ENCODE data around the gene PSME3IP1. TPM values are rescaled to one million over a fixed set of nuclear protein-coding genes. Genes with fewer than 3 reads are reported as not detected.
"Not testable (repeated sequence)": the region's sequence is repeated elsewhere in the genome, so short reads cannot be mapped to it uniquely, and the experiment has no call there.

The PSME3IP1 gene
- polyA plus RNA-seq, 3 donors = 75.4 to 133 (median 78.6) TPM

DNA sequence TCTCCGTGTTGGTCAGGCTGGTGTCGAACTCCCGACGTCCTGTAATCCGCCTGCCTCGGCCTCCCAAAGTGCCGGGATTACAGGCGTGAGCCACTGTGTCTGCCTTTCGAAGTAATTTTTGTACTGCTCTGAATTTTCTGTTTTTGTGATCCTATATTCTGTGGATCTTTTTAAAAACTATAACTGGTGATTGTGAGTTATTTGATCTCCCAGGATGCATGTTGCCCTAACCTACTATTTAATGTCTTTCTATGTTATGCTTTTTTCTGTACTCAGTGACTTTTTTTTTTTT lies 2.8 kb upstream of the PSME3IP1 start:
- Histone ChIP-seq H3K27me3 (ENCODE audit: control insufficient read depth in 2 of 2, insufficient read depth in 2 of 2, low read length in 2 of 2) (no peaks in the 10 kb centered on the region), H3K79me2 (ENCODE audit: insufficient read depth, low read length) (peaks cover 98% of the 10 kb centered on the region), H3K9ac (ENCODE audit: insufficient read depth, low read length, poor library complexity, severe bottlenecking) (no peak overlapping the region), H3K9me3 (replicated peaks in 1 of 2; ENCODE audit: control insufficient read depth in 1 of 2, insufficient read depth in 1 of 2, low read length in 2 of 2) (no peaks in the 10 kb centered on the region), H2AFZ (ENCODE audit: insufficient read depth, low read depth, low read length, poor library complexity, severe bottlenecking) (no peak overlapping the region), H3K4me2 (replicated peaks; ENCODE audit: extremely low read depth, low read length, poor library complexity, severe bottlenecking) (no peak overlapping the region), H3K4me3 (replicated peaks in 1 of 3; ENCODE audit: low read depth in 2 of 3, low read length in 3 of 3) (no peak overlapping the region), H3K27ac (ENCODE audit: low read depth in 1 of 2, low read length in 2 of 2) (no peak overlapping the region), H3K4me1 (ENCODE audit: control insufficient read depth in 1 of 2, insufficient read depth in 2 of 2, low read length in 2 of 2) (peaks cover 28 to 30% of the 10 kb centered on the region in 2 donors), H4K20me1 (ENCODE audit: insufficient read depth, low read length) (peaks cover 29% of the 10 kb centered on the region), H3K36me3 (replicated peaks in 1 of 2; ENCODE audit: control insufficient read depth in 1 of 2, insufficient read depth in 2 of 2, low read length in 2 of 2) (no peaks in the 10 kb centered on the region)
- Mint-ChIP-seq H3K27me3 (ENCODE audit: low read depth in 3 of 3) (peaks cover 0 to 2% (median 0%) of the 10 kb centered on the region in 3 donors), H3K27ac (no peak overlapping the region), H3K4me1 (peaks cover 44% of the 10 kb centered on the region), H3K36me3 (peaks cover 4 to 10% of the 10 kb centered on the region in 2 donors), H3K4me3 (no peak overlapping the region), H3K9me3 (no peaks in the 10 kb centered on the region)
- TF ChIP-seq, protein P1, sequence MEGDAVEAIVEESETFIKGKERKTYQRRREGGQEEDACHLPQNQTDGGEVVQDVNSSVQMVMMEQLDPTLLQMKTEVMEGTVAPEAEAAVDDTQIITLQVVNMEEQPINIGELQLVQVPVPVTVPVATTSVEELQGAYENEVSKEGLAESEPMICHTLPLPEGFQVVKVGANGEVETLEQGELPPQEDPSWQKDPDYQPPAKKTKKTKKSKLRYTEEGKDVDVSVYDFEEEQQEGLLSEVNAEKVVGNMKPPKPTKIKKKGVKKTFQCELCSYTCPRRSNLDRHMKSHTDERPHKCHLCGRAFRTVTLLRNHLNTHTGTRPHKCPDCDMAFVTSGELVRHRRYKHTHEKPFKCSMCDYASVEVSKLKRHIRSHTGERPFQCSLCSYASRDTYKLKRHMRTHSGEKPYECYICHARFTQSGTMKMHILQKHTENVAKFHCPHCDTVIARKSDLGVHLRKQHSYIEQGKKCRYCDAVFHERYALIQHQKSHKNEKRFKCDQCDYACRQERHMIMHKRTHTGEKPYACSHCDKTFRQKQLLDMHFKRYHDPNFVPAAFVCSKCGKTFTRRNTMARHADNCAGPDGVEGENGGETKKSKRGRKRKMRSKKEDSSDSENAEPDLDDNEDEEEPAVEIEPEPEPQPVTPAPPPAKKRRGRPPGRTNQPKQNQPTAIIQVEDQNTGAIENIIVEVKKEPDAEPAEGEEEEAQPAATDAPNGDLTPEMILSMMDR (IDR thresholded peaks at IDR 0.05) = no peak
- DNase-seq = no peak
- intact Hi-C loops (cut with micrococcal nuclease) = loop anchor here (5.0 to 10.0 kb wide), 5 partner anchors 56 to 584 kb away; partner anchors contain the start of genes ARL2BP (in 2 of the 2), CIAPIN1 (in 1 of the 2), COQ9 (in 1 of the 2) and HERPUD1 (in 1 of the 2)
- 100% methylated on average over 3 of the region's 9 CpGs for WGBS (ENCODE audit: insufficient coverage)

- DNase-seq; H3K27me3 ChIP-seq (ENCODE audit: control insufficient read depth in 2 of 2, insufficient read depth in 2 of 2, low read length in 2 of 2); H2AFZ ChIP-seq (ENCODE audit: insufficient read depth, low read depth, low read length, poor library complexity, severe bottlenecking); H3K9me3 ChIP-seq (replicated peaks in 1 of 2; ENCODE audit: control insufficient read depth in 1 of 2, insufficient read depth in 1 of 2, low read length in 2 of 2); H3K9me3 Mint-ChIP-seq; H3K27me3 Mint-ChIP-seq (ENCODE audit: low read depth in 3 of 3); H3K36me3 Mint-ChIP-seq; H3K9ac ChIP-seq (ENCODE audit: insufficient read depth, low read length, poor library complexity, severe bottlenecking); H3K36me3 ChIP-seq (replicated peaks in 1 of 2; ENCODE audit: control insufficient read depth in 1 of 2, insufficient read depth in 2 of 2, low read length in 2 of 2): not testable (repeated sequence)
- Mint-ChIP-seq H3K4me1 (peaks cover 44% of the 10 kb centered on the region), H3K4me3 (peak overlapping the region in 1 of 2 donors; percentile 51), H3K27ac (peak overlapping the region in 1 of 7 donors; percentile 46)
- Histone ChIP-seq H3K4me1 (ENCODE audit: control insufficient read depth in 1 of 2, insufficient read depth in 2 of 2, low read length in 2 of 2) (peaks cover 28 to 30% of the 10 kb centered on the region in 2 donors), H4K20me1 (ENCODE audit: insufficient read depth, low read length) (peaks cover 23% of the 10 kb centered on the region), H3K79me2 (ENCODE audit: insufficient read depth, low read length) (peaks cover 98% of the 10 kb centered on the region), H3K4me2 (replicated peaks; ENCODE audit: extremely low read depth, low read length, poor library complexity, severe bottlenecking) (peak overlapping the region; percentile 99), H3K4me3 (replicated peaks in 1 of 3; ENCODE audit: low read depth in 2 of 3, low read length in 3 of 3) (peak overlapping the region in 1 of 3 experiments; percentile 99), H3K27ac (ENCODE audit: low read depth in 1 of 2, low read length in 2 of 2) (peak overlapping the region in 1 of 2 donors; percentile 93)
- 93% methylated on average over 3 of the region's 18 CpGs for WGBS (ENCODE audit: insufficient coverage)
- intact Hi-C loops (cut with micrococcal nuclease) = loop anchor here (5.0 to 10.0 kb wide), 5 partner anchors 57 to 583 kb away; partner anchors contain the start of genes ARL2BP (in 2 of the 2), CIAPIN1 (in 1 of the 2), COQ9 (in 1 of the 2) and HERPUD1 (in 1 of the 2)
Measured at GRCh38 chr16:57187902-57188710, 2.3 kb upstream of the PSME3IP1 start.

Data from CD14-positive monocyte (primary cell).